Measurements from ENCODE around the gene TMEM132E.

TMEM132E gene

GRCh38 chr17:34609210-34609609, 29.8 kb downstream of the TMEM132E start:
- H3K4me1 Mint-ChIP-seq, result no peaks in the 10 kb centered on the region
- H3K4me3 Mint-ChIP-seq, result no peak overlapping the region
- no peak overlapping the region for H3K27ac Mint-ChIP-seq
- H3K27me3 Mint-ChIP-seq, result peaks cover 58% of the 10 kb centered on the region
- H3K9me3 Mint-ChIP-seq, result peaks cover 3% of the 10 kb centered on the region
- H3K36me3 Mint-ChIP-seq, result no peaks in the 10 kb centered on the region
- ATAC-seq, result no peak

DNA sequence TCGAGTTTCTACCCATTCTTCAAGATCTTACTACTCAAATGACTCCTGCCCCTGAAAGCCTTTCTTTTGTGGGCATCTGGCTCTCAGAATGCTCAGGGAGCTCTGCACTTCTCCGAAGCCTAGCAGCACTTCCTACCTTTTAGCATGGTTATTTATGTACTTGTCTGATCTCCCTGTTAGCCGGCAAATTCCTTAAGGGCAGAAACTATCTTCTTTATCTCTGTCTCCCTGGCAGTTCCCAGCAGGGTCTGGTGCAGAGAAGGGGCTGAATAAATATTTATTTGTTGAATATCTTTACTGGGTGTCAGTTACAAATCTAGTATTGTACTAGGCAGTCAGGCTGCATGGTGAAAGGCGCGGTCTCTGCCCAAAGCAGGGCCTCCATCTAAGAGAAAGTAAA, 30.7 kb downstream of the TMEM132E start:
- H3K9me3 Mint-ChIP-seq, result peaks cover 3% of the 10 kb centered on the region
- H3K4me3 Mint-ChIP-seq, result no peak overlapping the region
- peaks cover 61% of the 10 kb centered on the region for H3K27me3 Mint-ChIP-seq
- no peaks in the 10 kb centered on the region for H3K36me3 Mint-ChIP-seq
- ATAC-seq, result no peak
- H3K4me1 Mint-ChIP-seq, result no peaks in the 10 kb centered on the region
- H3K27ac Mint-ChIP-seq, result no peak overlapping the region

GRCh38 chr17:34610506-34610905, 31.1 kb downstream of the TMEM132E start:
- ATAC-seq, result no peak
- no peak overlapping the region for H3K27ac Mint-ChIP-seq
- H3K4me1 Mint-ChIP-seq, result no peaks in the 10 kb centered on the region
- H3K4me3 Mint-ChIP-seq, result no peak overlapping the region
- H3K9me3 Mint-ChIP-seq, result peaks cover 3% of the 10 kb centered on the region
- peaks cover 66% of the 10 kb centered on the region for H3K27me3 Mint-ChIP-seq
- no peaks in the 10 kb centered on the region for H3K36me3 Mint-ChIP-seq

DNA sequence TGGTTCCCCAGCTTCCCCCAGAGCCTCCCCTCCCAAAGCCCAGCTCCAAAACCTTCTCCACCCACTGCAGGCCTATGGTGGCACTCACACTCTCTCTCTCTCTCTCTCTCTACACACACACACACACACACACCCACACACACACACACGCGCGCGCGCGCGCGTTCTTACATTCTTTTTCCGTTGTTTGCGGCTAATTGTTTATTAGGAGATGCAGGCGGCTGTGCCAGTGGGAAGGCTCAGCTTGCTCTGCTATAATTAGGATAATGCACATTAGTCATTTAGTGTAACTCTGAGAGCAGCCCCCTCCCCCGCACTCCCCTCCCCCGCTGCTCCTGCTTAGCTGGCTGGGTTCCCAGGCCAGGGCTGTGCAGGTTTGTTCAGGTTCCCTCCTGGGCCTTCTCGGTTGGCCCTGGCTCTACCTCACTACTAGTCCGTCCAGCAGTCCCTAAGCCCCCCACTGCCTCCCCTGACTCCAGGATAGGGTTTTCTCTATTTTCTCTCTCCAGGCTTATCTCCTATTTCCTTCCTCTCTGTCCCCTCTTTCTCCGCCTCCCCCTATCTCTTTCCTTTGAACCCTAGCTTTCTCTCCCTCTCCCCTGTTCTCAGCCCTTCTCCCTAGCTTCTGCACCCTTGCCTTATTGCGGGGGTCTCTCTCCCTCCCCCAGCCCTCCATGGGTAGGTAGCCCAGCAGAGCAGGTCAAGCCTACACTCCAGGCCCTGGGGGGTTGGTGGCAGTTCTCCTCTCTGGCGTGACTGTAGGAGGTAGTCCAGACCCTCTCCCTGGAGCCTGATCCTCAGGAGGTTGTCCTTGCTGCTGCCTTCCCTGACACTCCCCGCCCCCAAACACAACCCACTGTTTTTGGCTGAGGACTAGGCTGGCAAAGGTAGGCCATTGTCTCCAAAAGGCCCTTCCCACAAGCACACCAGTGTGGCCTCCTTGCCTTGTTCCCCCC, 34.0 kb downstream of the TMEM132E start:
- Mint-ChIP-seq H3K27ac (no peak overlapping the region), H3K27me3 (peaks cover 69% of the 10 kb centered on the region), H3K4me3 (no peak overlapping the region), H3K9me3 (peaks cover 3% of the 10 kb centered on the region), H3K36me3 (no peaks in the 10 kb centered on the region), H3K4me1 (no peaks in the 10 kb centered on the region)
- no peak for ATAC-seq

DNA sequence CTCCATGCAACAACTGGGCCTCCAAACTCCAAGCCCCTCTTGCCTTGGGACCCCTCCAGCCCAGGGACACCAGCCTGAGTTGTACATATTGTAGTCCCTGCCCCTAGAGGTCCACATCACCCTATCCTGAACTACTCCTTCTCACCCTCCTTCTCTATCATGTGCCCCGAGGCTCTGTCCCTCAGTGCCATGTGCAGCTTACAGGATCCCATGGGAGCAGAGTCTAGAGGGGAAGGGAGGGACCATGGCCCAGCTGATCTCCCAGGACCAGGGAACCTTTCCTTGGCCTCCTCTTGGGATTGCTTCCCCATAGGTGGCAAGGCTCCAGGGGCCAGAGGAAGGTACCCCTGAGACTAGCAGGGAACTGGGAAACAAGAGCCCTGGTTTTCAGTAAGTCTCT, 35.3 kb downstream of the TMEM132E start:
- no peak overlapping the region for H3K4me3 Mint-ChIP-seq
- no peaks in the 10 kb centered on the region for H3K4me1 Mint-ChIP-seq
- H3K27ac Mint-ChIP-seq, result no peak overlapping the region
- no peak for ATAC-seq
- no peaks in the 10 kb centered on the region for H3K36me3 Mint-ChIP-seq
- H3K27me3 Mint-ChIP-seq, result peaks cover 67% of the 10 kb centered on the region
- peaks cover 3% of the 10 kb centered on the region for H3K9me3 Mint-ChIP-seq

DNA sequence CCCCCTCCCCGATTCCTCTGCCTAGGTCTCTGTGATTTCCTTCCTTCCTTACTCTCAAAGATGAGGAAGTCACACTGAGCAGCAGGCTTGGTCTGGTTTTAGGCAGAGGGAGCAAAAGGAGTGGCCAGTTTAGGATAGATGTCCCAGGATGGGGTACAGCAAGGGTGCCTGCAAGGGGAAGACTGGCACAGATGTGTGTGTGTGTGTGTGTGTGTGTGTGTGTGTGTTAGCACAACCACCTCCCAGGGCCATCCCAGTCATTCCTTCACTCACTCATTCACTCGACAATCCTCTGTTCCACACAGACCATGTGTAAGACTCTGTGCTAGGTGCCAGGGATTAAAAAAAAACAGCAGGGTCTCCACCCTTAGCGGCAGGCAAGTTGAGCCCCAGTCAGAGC, 35.9 kb downstream of the TMEM132E start:
- no peaks in the 10 kb centered on the region for H3K36me3 Mint-ChIP-seq
- no peak for ATAC-seq
- no peak overlapping the region for H3K4me3 Mint-ChIP-seq
- H3K4me1 Mint-ChIP-seq, result no peaks in the 10 kb centered on the region
- peaks cover 67% of the 10 kb centered on the region for H3K27me3 Mint-ChIP-seq
- H3K9me3 Mint-ChIP-seq, result peaks cover 3% of the 10 kb centered on the region
- H3K27ac Mint-ChIP-seq, result no peak overlapping the region

DNA sequence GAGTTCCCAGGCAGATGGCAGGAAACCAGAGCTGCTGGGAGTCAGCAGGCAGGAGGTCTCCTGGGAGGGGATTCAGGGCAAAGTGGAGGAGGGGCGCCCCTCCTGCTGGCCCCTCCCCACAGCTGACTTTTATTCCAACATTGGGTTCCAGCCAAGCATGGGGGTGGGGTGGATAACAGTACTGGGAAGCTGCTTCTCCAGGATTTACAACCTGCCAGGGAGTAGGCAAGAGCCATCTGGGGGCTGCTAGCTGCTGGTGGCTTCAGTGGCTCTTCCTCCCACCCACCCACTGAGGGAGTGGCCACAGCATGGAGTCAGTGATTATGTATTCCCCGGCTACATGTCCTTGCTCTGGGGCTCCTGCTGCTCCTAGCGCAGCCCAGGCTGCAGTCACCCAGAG, 36.8 kb downstream of the TMEM132E start:
- Mint-ChIP-seq H3K9me3 (peaks cover under 1% of the 10 kb centered on the region), H3K4me3 (no peak overlapping the region), H3K4me1 (no peaks in the 10 kb centered on the region), H3K27ac (no peak overlapping the region), H3K36me3 (no peaks in the 10 kb centered on the region), H3K27me3 (peaks cover 67% of the 10 kb centered on the region)
- ATAC-seq, result peak; percentile 9

DNA sequence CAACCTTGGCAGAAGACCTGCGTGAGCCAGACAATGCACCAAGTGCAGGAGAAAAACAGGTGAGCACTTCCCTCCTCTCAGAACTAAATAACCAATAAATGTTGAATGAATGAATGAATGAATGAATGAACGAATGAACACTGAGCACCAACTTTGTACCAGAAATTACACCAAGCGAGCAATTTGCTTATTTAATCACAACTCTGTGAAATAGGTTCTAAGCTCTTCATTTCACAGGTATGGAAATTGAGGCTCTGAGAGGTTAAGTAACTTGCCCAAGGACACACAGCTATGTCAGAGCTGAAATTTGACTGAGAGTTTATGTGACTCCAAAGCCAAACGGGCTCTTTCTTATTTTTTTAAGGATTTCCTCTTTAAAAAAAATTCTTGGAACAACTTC, 38.0 kb downstream of the TMEM132E start:
- Mint-ChIP-seq H3K4me3 (no peak overlapping the region), H3K9me3 (no peaks in the 10 kb centered on the region), H3K36me3 (no peaks in the 10 kb centered on the region), H3K27me3 (peaks cover 71% of the 10 kb centered on the region), H3K4me1 (no peaks in the 10 kb centered on the region), H3K27ac (no peak overlapping the region)
- ATAC-seq, result no peak

DNA sequence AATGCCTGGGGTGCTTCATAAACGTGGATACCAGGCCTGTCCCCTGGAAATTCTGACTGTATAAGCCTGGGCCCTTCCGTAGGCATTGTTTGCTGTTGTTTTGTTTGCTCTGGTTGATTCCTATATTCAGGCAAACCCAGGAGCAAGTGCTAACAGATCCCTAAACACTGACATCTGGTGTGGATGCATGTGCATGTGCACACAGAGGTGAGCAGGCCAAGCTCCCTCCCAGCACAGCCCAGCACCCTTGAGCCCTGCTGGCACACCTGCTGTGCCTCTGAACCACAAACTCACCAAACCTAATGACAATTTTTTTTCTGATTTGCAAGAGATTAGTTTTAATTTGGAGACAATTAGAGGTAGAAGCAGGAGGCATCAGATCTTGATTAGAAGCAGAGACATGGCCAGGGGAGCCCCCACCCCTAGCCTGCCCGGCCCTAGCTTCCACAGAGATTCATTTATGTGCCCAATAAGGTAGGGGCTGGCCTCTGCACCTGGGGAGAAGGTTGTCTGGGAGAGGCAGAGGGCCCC, 40.4 kb downstream of the TMEM132E start:
- no peak for ATAC-seq
- Mint-ChIP-seq H3K4me3 (no peak overlapping the region), H3K36me3 (no peaks in the 10 kb centered on the region), H3K9me3 (no peaks in the 10 kb centered on the region), H3K27ac (no peak overlapping the region), H3K4me1 (no peaks in the 10 kb centered on the region), H3K27me3 (peaks cover 76% of the 10 kb centered on the region)

GRCh38 chr17:34620458-34620857, 41.1 kb downstream of the TMEM132E start:
- no peak overlapping the region for H3K27ac Mint-ChIP-seq
- H3K4me3 Mint-ChIP-seq, result no peak overlapping the region
- peaks cover 76% of the 10 kb centered on the region for H3K27me3 Mint-ChIP-seq
- ATAC-seq, result no peak
- no peaks in the 10 kb centered on the region for H3K9me3 Mint-ChIP-seq
- no peaks in the 10 kb centered on the region for H3K4me1 Mint-ChIP-seq
- H3K36me3 Mint-ChIP-seq, result no peaks in the 10 kb centered on the region

DNA sequence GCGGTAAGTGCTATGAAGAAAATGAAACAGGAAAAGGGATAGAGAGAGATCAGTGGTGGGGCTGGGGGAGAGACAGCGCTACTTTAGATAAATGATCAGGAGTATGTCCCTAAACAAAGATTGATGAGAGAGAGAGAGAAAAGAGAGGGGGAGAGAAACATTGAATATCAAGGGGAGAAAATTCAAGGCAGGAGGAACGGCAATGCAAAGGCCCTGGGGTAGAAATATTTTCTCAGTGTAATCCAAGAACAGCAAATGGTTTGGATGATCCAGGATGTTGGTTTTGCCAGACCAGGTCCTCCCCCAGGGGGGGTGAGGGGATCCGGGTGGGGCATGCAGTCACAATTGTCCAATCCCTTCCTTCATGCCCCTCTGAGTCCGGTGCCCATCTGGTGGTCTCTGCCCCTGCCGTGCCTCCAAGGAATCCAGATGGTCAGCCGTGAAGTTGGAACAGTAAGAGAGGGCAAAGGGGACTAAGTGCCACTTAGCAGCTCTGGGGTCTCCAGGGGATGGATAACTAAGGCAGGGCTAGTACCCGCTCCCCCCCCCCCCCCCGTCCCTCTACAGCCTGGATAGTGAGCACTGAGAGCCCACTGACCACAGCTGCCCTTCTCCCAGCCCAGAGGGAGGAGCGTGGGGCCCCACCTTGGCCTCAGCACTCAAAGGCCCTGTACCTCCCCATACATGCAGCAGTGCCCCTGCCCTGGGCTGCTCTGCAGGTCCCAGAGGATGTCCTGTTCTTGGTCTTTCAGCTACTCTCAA, 43.7 kb downstream of the TMEM132E start:
- no peaks in the 10 kb centered on the region for H3K36me3 Mint-ChIP-seq
- no peak overlapping the region for H3K27ac Mint-ChIP-seq
- H3K4me1 Mint-ChIP-seq, result no peaks in the 10 kb centered on the region
- H3K9me3 Mint-ChIP-seq, result no peaks in the 10 kb centered on the region
- no peak overlapping the region for H3K4me3 Mint-ChIP-seq
- ATAC-seq, result no peak
- peaks cover 77% of the 10 kb centered on the region for H3K27me3 Mint-ChIP-seq

GRCh38 chr17:34623856-34624766, 44.7 kb downstream of the TMEM132E start:
- Mint-ChIP-seq H3K27ac (no peak overlapping the region), H3K36me3 (no peaks in the 10 kb centered on the region), H3K9me3 (no peaks in the 10 kb centered on the region), H3K27me3 (peaks cover 85% of the 10 kb centered on the region), H3K4me1 (no peaks in the 10 kb centered on the region), H3K4me3 (no peak overlapping the region)
- no peak for ATAC-seq

GRCh38 chr17:34624767-34625383, 45.5 kb downstream of the TMEM132E start:
- H3K4me1 Mint-ChIP-seq, result no peaks in the 10 kb centered on the region
- no peaks in the 10 kb centered on the region for H3K36me3 Mint-ChIP-seq
- H3K4me3 Mint-ChIP-seq, result no peak overlapping the region
- H3K27me3 Mint-ChIP-seq, result peaks cover 86% of the 10 kb centered on the region
- no peak for ATAC-seq
- no peaks in the 10 kb centered on the region for H3K9me3 Mint-ChIP-seq
- no peak overlapping the region for H3K27ac Mint-ChIP-seq

DNA sequence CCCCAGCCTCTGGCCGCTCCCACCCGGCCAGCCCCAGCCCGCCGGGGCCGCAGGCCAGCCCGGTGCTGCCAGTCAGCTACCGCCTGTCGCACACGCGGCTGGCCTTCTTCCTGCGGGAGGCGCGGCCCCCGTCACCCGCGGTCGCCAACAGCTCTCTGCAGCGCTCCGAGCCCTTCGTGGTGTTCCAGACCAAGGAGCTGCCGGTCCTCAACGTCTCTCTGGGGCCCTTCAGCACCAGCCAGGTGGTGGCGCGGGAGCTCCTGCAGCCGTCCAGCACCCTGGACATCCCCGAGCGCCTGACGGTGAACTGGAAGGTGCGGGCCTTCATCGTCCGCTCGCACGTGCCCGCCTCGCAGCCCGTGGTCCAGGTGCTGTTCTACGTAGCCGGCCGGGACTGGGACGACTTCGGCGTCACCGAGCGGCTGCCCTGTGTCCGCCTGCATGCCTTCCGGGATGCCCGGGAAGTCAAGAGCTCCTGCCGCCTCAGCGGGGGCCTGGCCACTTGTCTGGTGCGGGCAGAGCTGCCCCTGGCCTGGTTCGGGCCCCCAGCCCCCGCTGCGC, 46.8 kb downstream of the TMEM132E start:
- Mint-ChIP-seq H3K27me3 (peaks cover 87% of the 10 kb centered on the region), H3K27ac (no peak overlapping the region), H3K9me3 (no peaks in the 10 kb centered on the region), H3K36me3 (no peaks in the 10 kb centered on the region), H3K4me3 (no peak overlapping the region), H3K4me1 (no peaks in the 10 kb centered on the region)
- ATAC-seq, result no peak
